ENCODE data around the gene TPRG1.

- TF ChIP-seq CTCF (IDR thresholded peaks at IDR 0.05; ENCODE audit: poor library complexity), result no peak
- TF ChIP-seq EZH2 (IDR thresholded peaks at IDR 0.05; ENCODE audit: borderline replicate concordance), result no peak
Measured at GRCh38 chr3:189295089-189295488, 123.3 kb downstream of the TPRG1 start.

Data from hepatocyte (in vitro differentiated cells).